Smooth muscle cell (in vitro differentiated cells): ENCODE results near the gene MAGI2. TPM values are rescaled to one million over a fixed set of nuclear protein-coding genes. Genes with fewer than 3 reads are reported as not detected.

Experiments used
- DNase-seq: peaks from one replicate; lab custom pipeline; 2025; ENCODE audit not compliant: unreplicated experiment; lab: John Stamatoyannopoulos, UW
- H2AFZ ChIP-seq: fragments of 200-600 bp; sonication (generic); 2 replicates; pipeline ENCODE4 v1.6.0; 2016; ENCODE audit warnings: antibody characterized with exemption, low read depth, mild to moderate bottlenecking
- H3F3A ChIP-seq: fragments of 200-600 bp; sonication (generic); 2 replicates; pipeline ENCODE4 v1.6.0; 2017; ENCODE audit warnings: antibody characterized with exemption, low read depth
- H3K27ac ChIP-seq: fragments of 200-600 bp; sonication (generic); 2 replicates; pipeline ENCODE4 v1.5.1; 2016; ENCODE audit warnings: low read depth, mild to moderate bottlenecking
- H3K27me3 ChIP-seq: fragments of 200-600 bp; sonication (generic); 2 replicates; pipeline ENCODE4 v1.6.1; 2016; ENCODE audit warnings: low read depth, mild to moderate bottlenecking
- H3K36me3 ChIP-seq: fragments of 200-600 bp; sonication (generic); 2 replicates; pipeline ENCODE4 v1.5.1; 2016; ENCODE audit warnings: low read depth
- H3K4me1 ChIP-seq: fragments of 200-600 bp; sonication (generic); 2 replicates; pipeline ENCODE4 v1.5.1; 2016; ENCODE audit warnings: low read depth
- H3K4me2 ChIP-seq: fragments of 200-600 bp; sonication (generic); 2 replicates; pipeline ENCODE4 v1.6.0; 2016; ENCODE audit warnings: mild to moderate bottlenecking
- H3K4me3 ChIP-seq: fragments of 200-600 bp; sonication (generic); 2 replicates; pipeline ENCODE4 v1.5.1; 2016; ENCODE audit warnings: mild to moderate bottlenecking
- H3K79me2 ChIP-seq: fragments of 200-600 bp; sonication (generic); 2 replicates; pipeline ENCODE4 v1.6.0; 2016; ENCODE audit warnings: low read depth, mild to moderate bottlenecking
- H3K9ac ChIP-seq: fragments of 200-600 bp; sonication (generic); 2 replicates; pipeline ENCODE4 v1.6.0; 2016; ENCODE audit warnings: low read depth
- H3K9me3 ChIP-seq: fragments of 200-600 bp; sonication (generic); replicated peaks from 2 replicates; pipeline ENCODE4 v1.5.1; 2016; ENCODE audit warnings: low read depth
- H4K20me1 ChIP-seq: fragments of 200-600 bp; sonication (generic); 2 replicates; pipeline ENCODE4 v1.6.0; 2016; ENCODE audit warnings: low read depth
- WGBS: methylation state at CpG from one replicate; pipeline ENCODE4 v1.1.7; 2016; ENCODE audit warnings: low lambda C conversion rate; 5-methylcytosine and 5-hydroxymethylcytosine counted together
- polyA plus RNA-seq: library from polyadenylated mRNA; unstranded; fragments of >200 nt; fragmentation: Nextera tagmentation; extraction: Ambion mirVana; gene quantifications from 2 replicates; pipeline ENCODE4 v1.2.1, GENCODE V29; 2016
- total RNA-seq: library from RNA; depleted of rRNA; stranded (reverse); fragments of >200 nt; gene quantifications from 2 replicates; pipeline ENCODE4 v1.2.3, GENCODE V29; 2014
- TF ChIP-seq, protein P1 (sequence below): fragments of 200-600 bp; sonication (generic); IDR thresholded peaks from 2 replicates; pipeline ENCODE4 v1.5.1; 2017; ENCODE audit warnings: borderline replicate concordance, mild to moderate bottlenecking, antibody characterized with exemption; ENCODE audit not compliant: insufficient read depth, poor library complexity, severe bottlenecking

MAGI2 gene
- total and polyA plus RNA-seq, 2 experiments from 2014 or later, result 3.4 to 10.7 TPM

DNA sequence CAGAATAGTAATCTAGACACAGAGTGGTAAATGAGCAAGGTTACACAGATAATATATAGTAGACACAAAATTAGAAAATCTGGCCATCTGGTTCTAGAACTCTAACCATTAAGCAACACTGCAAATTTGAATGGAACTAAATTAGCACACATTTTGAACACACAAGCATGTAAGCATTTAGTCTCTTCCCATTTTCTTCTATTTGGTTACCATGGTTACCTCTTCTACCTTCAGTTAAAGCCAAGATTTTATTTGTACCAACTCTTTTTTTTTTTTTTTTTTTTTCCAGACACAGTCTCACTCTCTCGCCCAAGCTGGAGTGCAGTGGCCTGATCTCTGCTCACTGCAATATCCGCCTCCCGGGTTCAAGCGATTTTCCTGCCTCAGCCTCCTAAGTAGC, 790.5 kb downstream of the MAGI2 start:
- Histone ChIP-seq H3K79me2 (no peaks in the 10 kb centered on the region), H3K4me2 (no peak overlapping the region), H3K27ac (no peak overlapping the region), H3K27me3 (no peaks in the 10 kb centered on the region), H4K20me1 (no peaks in the 10 kb centered on the region), H3K4me1 (no peaks in the 10 kb centered on the region), H3K36me3 (no peaks in the 10 kb centered on the region), H3K9me3 (no peaks in the 10 kb centered on the region), H3K9ac (no peak overlapping the region), H3K4me3 (no peak overlapping the region), H3F3A (no peaks in the 10 kb centered on the region), H2AFZ (no peak overlapping the region)
- 95% methylated on average over 4 of the region's 4 CpGs for WGBS
- no peak for DNase-seq
- TF ChIP-seq, protein P1, sequence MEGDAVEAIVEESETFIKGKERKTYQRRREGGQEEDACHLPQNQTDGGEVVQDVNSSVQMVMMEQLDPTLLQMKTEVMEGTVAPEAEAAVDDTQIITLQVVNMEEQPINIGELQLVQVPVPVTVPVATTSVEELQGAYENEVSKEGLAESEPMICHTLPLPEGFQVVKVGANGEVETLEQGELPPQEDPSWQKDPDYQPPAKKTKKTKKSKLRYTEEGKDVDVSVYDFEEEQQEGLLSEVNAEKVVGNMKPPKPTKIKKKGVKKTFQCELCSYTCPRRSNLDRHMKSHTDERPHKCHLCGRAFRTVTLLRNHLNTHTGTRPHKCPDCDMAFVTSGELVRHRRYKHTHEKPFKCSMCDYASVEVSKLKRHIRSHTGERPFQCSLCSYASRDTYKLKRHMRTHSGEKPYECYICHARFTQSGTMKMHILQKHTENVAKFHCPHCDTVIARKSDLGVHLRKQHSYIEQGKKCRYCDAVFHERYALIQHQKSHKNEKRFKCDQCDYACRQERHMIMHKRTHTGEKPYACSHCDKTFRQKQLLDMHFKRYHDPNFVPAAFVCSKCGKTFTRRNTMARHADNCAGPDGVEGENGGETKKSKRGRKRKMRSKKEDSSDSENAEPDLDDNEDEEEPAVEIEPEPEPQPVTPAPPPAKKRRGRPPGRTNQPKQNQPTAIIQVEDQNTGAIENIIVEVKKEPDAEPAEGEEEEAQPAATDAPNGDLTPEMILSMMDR, result no peak

DNA sequence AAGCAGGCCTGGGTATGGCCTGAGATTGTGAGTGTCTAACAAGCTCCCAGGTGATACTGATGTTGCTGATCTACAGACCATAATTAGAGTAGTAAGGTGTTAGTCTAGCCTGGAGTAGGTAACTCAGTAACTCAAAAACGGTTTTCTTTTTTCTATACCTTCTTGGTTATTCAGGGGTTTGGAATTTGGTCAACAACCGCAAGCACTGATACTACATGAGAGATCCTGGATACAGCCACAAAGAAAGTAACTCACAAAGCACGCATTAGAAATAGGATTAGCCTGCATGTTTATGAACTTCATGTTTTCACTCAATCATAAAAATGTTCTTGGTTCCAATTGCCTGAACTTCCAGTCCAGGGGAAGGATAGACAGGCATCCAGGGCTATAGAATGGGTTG, 803.5 kb downstream of the MAGI2 start:
- H3K9ac ChIP-seq, result no peak overlapping the region
- no peak overlapping the region for H3K4me3 ChIP-seq
- WGBS, result 86% methylated on average over 3 of the region's 3 CpGs
- H3K27ac ChIP-seq, result no peak overlapping the region
- H2AFZ ChIP-seq, result no peak overlapping the region
- no peaks in the 10 kb centered on the region for H3K36me3 ChIP-seq
- H3K79me2 ChIP-seq, result no peaks in the 10 kb centered on the region
- H4K20me1 ChIP-seq, result no peaks in the 10 kb centered on the region
- H3K9me3 ChIP-seq, result no peaks in the 10 kb centered on the region
- H3K4me1 ChIP-seq, result no peaks in the 10 kb centered on the region
- H3K27me3 ChIP-seq, result no peaks in the 10 kb centered on the region
- TF ChIP-seq, protein P1, result no peak
- no peak for DNase-seq
- H3F3A ChIP-seq, result no peaks in the 10 kb centered on the region
- no peak overlapping the region for H3K4me2 ChIP-seq

DNA sequence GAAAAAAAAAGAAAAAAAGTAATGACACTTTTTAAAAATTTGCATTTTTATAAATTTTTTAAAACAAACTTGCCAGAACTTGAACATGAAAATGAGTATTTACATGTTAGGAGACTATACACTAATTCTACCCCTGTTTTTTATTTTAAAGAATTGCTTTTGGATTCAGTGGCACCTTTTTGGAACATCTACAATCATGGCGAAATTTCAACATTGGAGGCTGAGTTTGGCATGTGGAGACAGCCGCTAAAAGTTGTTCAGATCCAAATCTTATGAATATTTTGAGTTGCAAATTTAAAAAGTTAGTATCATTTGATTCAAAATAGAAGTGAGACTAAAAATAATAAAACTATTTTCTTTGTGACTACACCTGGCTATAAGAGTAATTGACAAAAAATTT, 804.2 kb downstream of the MAGI2 start:
- TF ChIP-seq, protein P1, result no peak
- Histone ChIP-seq H4K20me1 (no peaks in the 10 kb centered on the region), H3K4me2 (no peak overlapping the region), H3K36me3 (no peaks in the 10 kb centered on the region), H3K27ac (no peak overlapping the region), H3F3A (no peaks in the 10 kb centered on the region), H3K9me3 (no peaks in the 10 kb centered on the region), H3K4me1 (no peaks in the 10 kb centered on the region), H3K27me3 (no peaks in the 10 kb centered on the region), H3K4me3 (no peak overlapping the region), H3K9ac (no peak overlapping the region), H3K79me2 (no peaks in the 10 kb centered on the region), H2AFZ (no peak overlapping the region)
- WGBS, result 92% methylated on average over 2 of the region's 2 CpGs
- no peak for DNase-seq

DNA sequence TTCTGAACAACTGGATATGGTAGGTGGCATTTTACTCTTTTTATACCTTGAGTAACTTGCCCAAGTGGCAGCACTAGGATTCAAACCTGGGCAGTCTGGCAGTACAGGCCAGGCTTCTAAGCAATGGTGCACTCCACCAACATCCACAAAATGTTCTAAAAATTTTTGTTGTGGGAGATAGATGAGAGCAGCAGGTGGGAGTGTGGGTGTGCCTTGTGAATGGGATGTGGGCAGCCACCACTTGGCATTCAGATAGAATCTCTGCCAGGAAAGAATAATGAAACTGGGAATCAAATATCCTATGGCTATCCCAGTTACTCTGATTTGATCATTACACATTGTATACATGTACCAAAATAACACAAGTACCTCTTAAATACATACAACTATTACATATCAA, 810.7 kb downstream of the MAGI2 start:
- H2AFZ ChIP-seq, result no peak overlapping the region
- H3K27ac ChIP-seq, result no peak overlapping the region
- no peaks in the 10 kb centered on the region for H3K27me3 ChIP-seq
- no peaks in the 10 kb centered on the region for H3K9me3 ChIP-seq
- DNase-seq, result no peak
- TF ChIP-seq, protein P1, result no peak
- H3K9ac ChIP-seq, result no peak overlapping the region
- no peaks in the 10 kb centered on the region for H3K79me2 ChIP-seq
- H4K20me1 ChIP-seq, result no peaks in the 10 kb centered on the region
- H3K4me2 ChIP-seq, result no peak overlapping the region
- H3K36me3 ChIP-seq, result no peaks in the 10 kb centered on the region
- H3K4me1 ChIP-seq, result no peaks in the 10 kb centered on the region
- no peak overlapping the region for H3K4me3 ChIP-seq
- H3F3A ChIP-seq, result no peaks in the 10 kb centered on the region
